PC-3 (cell line): ENCODE data around the gene ADAMTS17. TPM values are rescaled to one million over a fixed set of nuclear protein-coding genes. Genes with fewer than 3 reads are reported as not detected.

Experiments
- ATAC-seq: fragments of 200-7000 bp; cut with Tn5 transposase; 2 replicates; pipeline ENCODE4 v1.9.1; 2020; ENCODE audit warnings: mild to moderate bottlenecking, moderate library complexity
- BruUV-seq: library from RNA; stranded (reverse); fragments of 400-500 nt; replicated peaks from 2 replicates; lab custom pipeline; 2021; lab: Mats Ljungman, UMichigan
- CTCF ChIA-PET: fragments of 300-600 bp; sonication (Branson Sonifier 250); formaldehyde crosslinking; loops from one replicate; lab custom pipeline; 2022; ENCODE audit warnings: antibody characterized with exemption; lab: Charles Lee
- POLR2A ChIA-PET: fragments of 300-600 bp; sonication (Branson Sonifier 250); formaldehyde crosslinking; loops from one replicate; lab custom pipeline; 2022; ENCODE audit warnings: antibody characterized with exemption; ENCODE audit not compliant: unreplicated experiment; lab: Charles Lee
- DNase-seq: peaks from one replicate; pipeline ENCODE4 v3.0.0-alpha.2; 2015
- H2AFZ ChIP-seq: fragments of 300-600 bp; sonication (generic); 2 replicates; pipeline ENCODE4 v1.6.0; 2016; ENCODE audit warnings: antibody characterized with exemption, low read length
- H3F3A ChIP-seq: fragments of 300-600 bp; sonication (generic); one replicate; pipeline ENCODE4 v1.6.0; 2017; ENCODE audit warnings: antibody characterized with exemption, low read length, control low read depth, mild to moderate bottlenecking; ENCODE audit not compliant: unreplicated experiment
- H3K27ac ChIP-seq: fragments of 300-600 bp; sonication (generic); 2 replicates; pipeline ENCODE4 v1.5.1; 2016; ENCODE audit warnings: mild to moderate bottlenecking, low read length
- H3K27me3 ChIP-seq: fragments of 300-600 bp; sonication (generic); 2 replicates; pipeline ENCODE4 v1.6.1; 2016; ENCODE audit warnings: low read length, mixed read lengths
- H3K36me3 ChIP-seq: fragments of 300-600 bp; sonication (generic); 2 replicates; pipeline ENCODE4 v1.6.1; 2016; ENCODE audit warnings: low read depth, mixed run types, low read length, mixed read lengths
- H3K4me1 ChIP-seq: fragments of 300-600 bp; sonication (generic); 2 replicates; pipeline ENCODE4 v1.5.1; 2016; ENCODE audit warnings: low read length; ENCODE audit not compliant: insufficient read depth
- H3K4me2 ChIP-seq: fragments of 300-600 bp; sonication (generic); 2 replicates; pipeline ENCODE4 v1.6.0; 2016; ENCODE audit warnings: low read length
- H3K4me3 ChIP-seq: fragments of 300-600 bp; sonication (generic); 2 replicates; pipeline ENCODE4 v1.5.1; 2016; ENCODE audit warnings: mild to moderate bottlenecking, low read length, mixed read lengths
- H3K79me2 ChIP-seq: fragments of 300-600 bp; sonication (generic); 2 replicates; pipeline ENCODE4 v1.6.1; 2017; ENCODE audit warnings: low read length, mixed read lengths
- H3K9ac ChIP-seq: fragments of 300-600 bp; sonication (generic); 2 replicates; pipeline ENCODE4 v1.6.0; 2016; ENCODE audit warnings: mild to moderate bottlenecking, low read length
- H3K9me2 ChIP-seq: fragments of 300-600 bp; sonication (generic); replicated peaks from 2 replicates; pipeline ENCODE4 v1.6.1; 2016; ENCODE audit warnings: mixed run types, low read length, mixed read lengths
- H3K9me3 ChIP-seq: fragments of 300-600 bp; sonication (generic); 2 replicates; pipeline ENCODE4 v1.6.1; 2016; ENCODE audit warnings: low read length, mixed read lengths
- H4K20me1 ChIP-seq: fragments of 300-600 bp; sonication (generic); 2 replicates; pipeline ENCODE4 v1.6.1; 2016; ENCODE audit warnings: low read length, mixed read lengths
- CTCF ChIP-seq: fragments of 300-600 bp; sonication (generic); conservative IDR thresholded peaks from 2 replicates; pipeline ENCODE4 v1.5.1; 2017; ENCODE audit warnings: antibody characterized with exemption, low read depth, mild to moderate bottlenecking, low read length
- EZH2 ChIP-seq: fragments of 300-600 bp; sonication (generic); IDR thresholded peaks from one replicate; pipeline ENCODE4 v1.6.1; 2017; ENCODE audit warnings: antibody characterized with exemption, mild to moderate bottlenecking, low read length; ENCODE audit not compliant: unreplicated experiment
- EZH2phosphoT487 ChIP-seq: fragments of 300-600 bp; sonication (generic); IDR thresholded peaks from 2 replicates; pipeline ENCODE4 v1.6.1; 2018; ENCODE audit warnings: mild to moderate bottlenecking, antibody characterized with exemption, low read length, borderline replicate concordance
- intact Hi-C: fragments of 100-400 bp; cut with micrococcal nuclease; formaldehyde crosslinking; loops from 2 replicates; pipeline ENCODE4 v1.9.0; 2023
- total RNA-seq: library from RNA; depleted of rRNA; stranded (reverse); fragments of >200 nt; gene quantifications from 2 replicates; pipeline ENCODE4 v1.2.3, GENCODE V29; 2014

Gene ADAMTS17
- total RNA-seq, 1 experiment from 2014 or later, result 6.9 TPM

DNA sequence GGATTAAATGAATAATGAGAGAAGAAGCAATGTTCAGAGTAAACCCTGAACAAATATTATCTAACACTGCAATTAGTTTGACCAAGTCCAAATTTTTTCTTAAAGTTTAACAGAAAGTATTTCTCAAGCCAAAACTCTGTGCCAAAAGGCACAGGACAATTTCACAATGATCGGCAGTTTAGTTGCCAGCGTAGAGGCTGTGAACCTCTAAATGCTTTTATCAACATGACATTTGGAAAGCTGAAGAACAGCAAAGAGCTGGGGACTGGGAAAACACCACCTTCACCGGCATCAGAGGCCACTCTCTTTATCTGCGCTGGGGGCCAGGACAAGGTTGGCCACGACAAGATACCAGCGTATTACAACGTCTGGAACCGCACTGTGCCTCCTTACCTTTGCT lies 125.6 kb downstream of the ADAMTS17 start:
- Histone ChIP-seq H3K27me3 (no peaks in the 10 kb centered on the region), H3K9me2 (no peaks in the 10 kb centered on the region), H3K27ac (no peak overlapping the region), H3K9ac (no peak overlapping the region), H3F3A (no peaks in the 10 kb centered on the region), H3K4me1 (peaks cover 11% of the 10 kb centered on the region), H3K79me2 (no peaks in the 10 kb centered on the region), H3K9me3 (no peaks in the 10 kb centered on the region), H2AFZ (no peak overlapping the region), H3K36me3 (no peaks in the 10 kb centered on the region), H3K4me2 (no peak overlapping the region), H3K4me3 (no peak overlapping the region), H4K20me1 (no peaks in the 10 kb centered on the region)
- ATAC-seq, result no peak
- DNase-seq, result no peak
- no TSS peak for BruUV-seq
- POLR2A ChIA-PET, result no interaction called here
- intact Hi-C loops, result loop anchor here (10.0 kb wide), 1 partner anchor 171 kb away; no protein-coding TSS in a partner anchor
- CTCF ChIA-PET, result no interaction called here
- TF ChIP-seq EZH2phosphoT487 (no peak), CTCF (no peak), EZH2 (no peak)

GRCh38 chr15:100215843-100216169 lies 126.0 kb downstream of the ADAMTS17 start:
- H3K9ac ChIP-seq, result no peak overlapping the region
- CTCF ChIA-PET, result no interaction called here
- BruUV-seq, result no TSS peak
- TF ChIP-seq CTCF (no peak), EZH2 (no peak), EZH2phosphoT487 (no peak)
- no peak overlapping the region for H2AFZ ChIP-seq
- no peaks in the 10 kb centered on the region for H3K79me2 ChIP-seq
- intact Hi-C loops, result loop anchor here (10.0 kb wide), 1 partner anchor 171 kb away; no protein-coding TSS in a partner anchor
- no peaks in the 10 kb centered on the region for H3K9me2 ChIP-seq
- peaks cover 11% of the 10 kb centered on the region for H3K4me1 ChIP-seq
- POLR2A ChIA-PET, result no interaction called here
- H3K9me3 ChIP-seq, result no peaks in the 10 kb centered on the region
- H3F3A ChIP-seq, result no peaks in the 10 kb centered on the region
- DNase-seq (no peak), ATAC-seq (no peak)
- no peak overlapping the region for H3K27ac ChIP-seq
- H3K4me2 ChIP-seq, result no peak overlapping the region
- no peaks in the 10 kb centered on the region for H3K27me3 ChIP-seq
- H4K20me1 ChIP-seq, result no peaks in the 10 kb centered on the region
- no peaks in the 10 kb centered on the region for H3K36me3 ChIP-seq
- H3K4me3 ChIP-seq, result no peak overlapping the region

DNA sequence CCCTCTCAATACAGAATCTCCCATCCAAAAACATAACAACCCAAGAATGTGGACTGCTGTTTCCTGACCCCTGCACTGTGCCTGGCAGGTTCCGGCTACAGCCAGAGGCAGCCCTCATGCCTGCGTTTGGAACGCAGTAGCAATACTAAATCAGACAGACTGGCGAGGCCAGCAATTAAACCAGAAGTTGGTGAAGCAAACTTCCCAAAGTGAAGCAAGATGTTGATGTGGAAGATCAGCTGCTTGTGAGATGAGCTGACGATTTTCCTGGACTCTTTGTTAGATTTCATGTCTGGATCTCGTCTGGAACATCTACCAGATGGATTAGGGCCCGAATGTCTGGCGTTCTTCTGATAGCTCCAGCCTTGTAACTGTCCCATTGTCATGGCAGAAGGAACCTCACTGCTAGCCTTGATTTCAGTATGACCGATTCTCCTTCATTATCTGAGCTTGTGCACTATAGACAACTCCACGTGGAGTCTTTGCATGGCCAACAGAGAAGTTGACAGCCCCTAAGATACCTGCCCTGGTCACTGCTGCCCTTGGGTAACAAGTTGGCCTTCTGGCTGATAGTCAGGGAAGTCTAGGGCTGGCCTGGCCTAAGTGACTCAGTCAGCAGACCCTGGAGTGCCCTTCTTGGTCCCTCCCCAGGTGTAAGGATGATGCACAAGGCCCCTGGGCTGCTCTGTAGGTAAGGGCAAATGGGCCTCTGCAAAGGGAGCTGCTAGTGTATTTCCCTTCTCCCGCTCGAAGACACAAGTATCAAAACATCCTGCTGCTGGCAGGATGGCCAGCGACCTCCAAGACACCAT lies 126.5 kb downstream of the ADAMTS17 start:
- Histone ChIP-seq H4K20me1 (no peaks in the 10 kb centered on the region), H3K9ac (no peak overlapping the region), H3K27ac (no peak overlapping the region), H3K4me2 (no peak overlapping the region), H3K4me1 (peaks cover 11% of the 10 kb centered on the region), H3K27me3 (no peaks in the 10 kb centered on the region), H3K79me2 (no peaks in the 10 kb centered on the region), H3K9me2 (no peaks in the 10 kb centered on the region), H3K4me3 (no peak overlapping the region), H3K9me3 (no peaks in the 10 kb centered on the region), H3F3A (no peaks in the 10 kb centered on the region), H2AFZ (no peak overlapping the region), H3K36me3 (no peaks in the 10 kb centered on the region)
- TF ChIP-seq EZH2 (no peak), EZH2phosphoT487 (no peak), CTCF (no peak)
- intact Hi-C loops, result loop anchor here (10.0 kb wide), 1 partner anchor 170 kb away; no protein-coding TSS in a partner anchor
- ATAC-seq, result no peak
- ChIA-PET POLR2A (no interaction called here), CTCF (no interaction called here)
- DNase-seq, result no peak
- BruUV-seq, result no TSS peak
